ENCODE data around the gene OR6C65. TPM values are rescaled to one million over a fixed set of nuclear protein-coding genes. Genes with fewer than 3 reads are reported as not detected.
"Not testable (repeated sequence)": the region's sequence is repeated elsewhere in the genome, so short reads cannot be mapped to it uniquely, and the experiment has no call there.

OR6C65 gene
- not detected in 2 replicates for total RNA-seq (ENCODE audit: low replicate concordance)

DNA sequence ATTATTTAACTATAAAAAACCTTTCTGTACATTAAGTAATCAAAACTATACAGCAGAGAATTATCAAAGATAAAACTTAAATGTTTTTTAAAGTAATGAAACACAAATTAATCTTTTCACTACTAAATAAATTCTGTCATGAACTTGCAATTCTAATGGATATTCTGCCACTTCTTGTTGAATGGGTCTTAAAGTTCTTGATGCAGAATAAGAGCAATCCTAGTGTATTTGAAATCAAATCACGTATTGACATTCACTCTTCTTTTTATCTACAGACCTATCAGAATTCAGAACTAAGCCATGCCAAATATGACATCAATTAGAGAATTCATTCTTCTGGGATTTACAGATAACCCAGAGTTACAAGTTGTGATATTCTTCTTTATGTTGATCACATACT is at the start of gene OR6C65:
TSS of gene OR6C65 (plus strand) at position 301 of the 400 bp plus-strand sequence. CDS start at position 301, 0 bp downstream.
- H3K9me3 ChIP-seq (ENCODE audit: low read depth) = no peaks in the 10 kb centered on the region
- H2AFZ ChIP-seq (replicated peaks) = no peak within 1 kb of the TSS

DNA sequence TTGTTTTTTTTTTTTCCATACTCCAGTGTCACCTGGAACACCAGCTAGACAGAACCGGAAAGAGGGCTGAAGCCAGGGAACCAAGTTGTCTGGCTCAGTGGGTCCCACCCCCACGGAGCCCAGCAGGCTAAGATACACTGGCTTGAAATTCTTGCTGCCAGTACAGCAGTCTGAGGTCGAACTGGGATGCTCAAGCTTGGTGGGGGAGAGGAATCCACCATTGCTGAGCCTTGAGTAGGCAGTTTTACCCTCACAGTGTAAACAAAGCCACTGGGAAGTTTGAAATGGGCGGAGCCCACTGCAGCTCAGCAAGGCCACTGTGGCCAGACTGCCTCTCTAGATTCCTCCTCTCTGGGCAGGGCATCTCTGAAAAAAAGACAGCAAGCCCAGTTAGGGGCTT is 45.0 kb upstream of the OR6C65 start:
- not testable (repeated sequence) for H3K4me3 Mint-ChIP-seq; H3K36me3 Mint-ChIP-seq; H4K20me1 ChIP-seq (ENCODE audit: low read depth); H3K27ac Mint-ChIP-seq; H3K4me3 ChIP-seq; H3K9me3 ChIP-seq (ENCODE audit: low read depth); H3K27ac ChIP-seq; H3K27me3 ChIP-seq; H3K4me1 Mint-ChIP-seq; H3F3A ChIP-seq (ENCODE audit: low read depth); H3K27me3 Mint-ChIP-seq (ENCODE audit: insufficient read depth, low read depth); H3K9ac ChIP-seq; H3K79me2 ChIP-seq (ENCODE audit: low read depth); H3K36me3 ChIP-seq; H3K9me3 Mint-ChIP-seq
- Histone ChIP-seq H3K4me1 (peaks cover 11% of the 10 kb centered on the region), H3K4me2 (peak overlapping the region; percentile 13), H2AFZ (replicated peaks) (peak overlapping the region; percentile 98)
- peak; percentile 44 for DNase-seq (ENCODE audit: low spot score)

More for the DNA sequence above, at the start of gene OR6C65:
- Histone ChIP-seq H3K79me2 (ENCODE audit: low read depth) (no peaks in the 10 kb centered on the region), H3K4me2 (no peak within 1 kb of the TSS), H3F3A (ENCODE audit: low read depth) (no peaks in the 10 kb centered on the region), H3K4me1 (no peaks in the 10 kb centered on the region), H3K27me3 (no peaks in the 10 kb centered on the region), H3K27ac (no peak within 1 kb of the TSS), H3K4me3 (no peak within 1 kb of the TSS), H4K20me1 (ENCODE audit: low read depth) (no peaks in the 10 kb centered on the region), H3K36me3 (no peaks in the 10 kb centered on the region), H3K9ac (no peak within 1 kb of the TSS)
- Mint-ChIP-seq H3K4me3 (no peak within 1 kb of the TSS), H3K9me3 (no peaks in the 10 kb centered on the region), H3K27me3 (ENCODE audit: insufficient read depth, low read depth) (no peaks in the 10 kb centered on the region), H3K4me1 (no peaks in the 10 kb centered on the region), H3K27ac (no peak within 1 kb of the TSS), H3K36me3 (no peaks in the 10 kb centered on the region)
- no peak for DNase-seq (ENCODE audit: low spot score)
- no peak for TF ChIP-seq EZH2phosphoT487 (IDR thresholded peaks at IDR 0.05)
- TF ChIP-seq, protein P1, sequence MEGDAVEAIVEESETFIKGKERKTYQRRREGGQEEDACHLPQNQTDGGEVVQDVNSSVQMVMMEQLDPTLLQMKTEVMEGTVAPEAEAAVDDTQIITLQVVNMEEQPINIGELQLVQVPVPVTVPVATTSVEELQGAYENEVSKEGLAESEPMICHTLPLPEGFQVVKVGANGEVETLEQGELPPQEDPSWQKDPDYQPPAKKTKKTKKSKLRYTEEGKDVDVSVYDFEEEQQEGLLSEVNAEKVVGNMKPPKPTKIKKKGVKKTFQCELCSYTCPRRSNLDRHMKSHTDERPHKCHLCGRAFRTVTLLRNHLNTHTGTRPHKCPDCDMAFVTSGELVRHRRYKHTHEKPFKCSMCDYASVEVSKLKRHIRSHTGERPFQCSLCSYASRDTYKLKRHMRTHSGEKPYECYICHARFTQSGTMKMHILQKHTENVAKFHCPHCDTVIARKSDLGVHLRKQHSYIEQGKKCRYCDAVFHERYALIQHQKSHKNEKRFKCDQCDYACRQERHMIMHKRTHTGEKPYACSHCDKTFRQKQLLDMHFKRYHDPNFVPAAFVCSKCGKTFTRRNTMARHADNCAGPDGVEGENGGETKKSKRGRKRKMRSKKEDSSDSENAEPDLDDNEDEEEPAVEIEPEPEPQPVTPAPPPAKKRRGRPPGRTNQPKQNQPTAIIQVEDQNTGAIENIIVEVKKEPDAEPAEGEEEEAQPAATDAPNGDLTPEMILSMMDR (IDR thresholded peaks at IDR 0.05) = no peak
- TF ChIP-seq EZH2 (IDR thresholded peaks at IDR 0.05) = no peak

DNA sequence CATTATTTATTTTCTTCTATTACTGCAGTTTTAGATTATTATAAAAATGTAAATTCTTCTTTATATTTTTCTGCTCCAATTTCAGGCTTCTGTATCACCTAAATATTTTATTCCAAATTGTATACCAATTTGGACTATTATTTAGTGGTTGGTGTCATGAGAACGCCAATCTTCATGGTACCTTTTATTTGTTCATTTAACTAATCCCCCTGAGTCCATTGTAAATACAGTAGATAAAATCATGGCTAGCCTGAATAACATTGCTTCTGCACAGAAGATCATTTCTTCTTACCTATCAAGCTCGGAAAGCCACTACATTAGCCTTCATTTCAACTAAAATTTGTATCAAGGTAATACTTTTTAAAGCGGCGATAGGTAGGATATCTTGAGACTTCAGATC is 37.7 kb upstream of the OR6C65 start, which contains the start of gene OR6C75:
TSS of gene OR6C75 (plus strand) at position 301 of the 400 bp plus-strand sequence. CDS start 2,136 bp downstream, outside the sequence.
- Mint-ChIP-seq H3K36me3 (no peaks in the 10 kb centered on the region), H3K27me3 (ENCODE audit: insufficient read depth, low read depth) (peaks cover 2% of the 10 kb centered on the region), H3K9me3 (no peaks in the 10 kb centered on the region), H3K4me3 (no peak within 1 kb of the TSS), H3K4me1 (no peaks in the 10 kb centered on the region), H3K27ac (no peak within 1 kb of the TSS)
- Histone ChIP-seq H3K9ac (no peak within 1 kb of the TSS), H4K20me1 (ENCODE audit: low read depth) (no peaks in the 10 kb centered on the region), H2AFZ (replicated peaks) (no peak within 1 kb of the TSS), H3K4me3 (no peak within 1 kb of the TSS), H3K4me1 (no peaks in the 10 kb centered on the region), H3F3A (ENCODE audit: low read depth) (no peaks in the 10 kb centered on the region), H3K9me3 (ENCODE audit: low read depth) (no peaks in the 10 kb centered on the region), H3K36me3 (no peaks in the 10 kb centered on the region), H3K79me2 (ENCODE audit: low read depth) (no peaks in the 10 kb centered on the region), H3K4me2 (no peak within 1 kb of the TSS), H3K27me3 (no peaks in the 10 kb centered on the region), H3K27ac (no peak within 1 kb of the TSS)
- no peak for TF ChIP-seq EZH2phosphoT487 (IDR thresholded peaks at IDR 0.05)
- no peak for TF ChIP-seq EZH2 (IDR thresholded peaks at IDR 0.05)
- TF ChIP-seq, protein P1 (IDR thresholded peaks at IDR 0.05) = no peak
- DNase-seq (ENCODE audit: low spot score) = no peak

DNA sequence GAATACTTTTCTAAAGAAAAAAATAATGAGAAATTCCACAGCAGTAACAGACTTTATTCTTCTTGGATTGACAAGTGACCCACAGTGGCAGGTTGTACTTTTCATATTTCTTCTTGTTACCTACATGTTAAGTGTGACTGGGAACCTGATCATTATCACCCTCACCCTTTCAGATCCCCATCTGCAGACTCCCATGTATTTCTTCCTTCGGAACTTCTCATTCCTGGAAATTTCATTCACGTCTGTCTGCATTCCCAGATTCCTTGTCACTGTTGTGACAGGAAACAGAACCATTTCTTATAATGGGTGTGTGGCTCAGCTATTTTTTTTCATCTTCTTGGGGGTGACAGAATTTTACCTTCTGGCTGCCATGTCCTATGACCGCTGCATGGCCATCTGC is 35.2 kb upstream of the OR6C65 start:
- DNase-seq (ENCODE audit: low spot score) = no peak
- no peaks in the 10 kb centered on the region for H3F3A ChIP-seq (ENCODE audit: low read depth)
- no peaks in the 10 kb centered on the region for H3K36me3 Mint-ChIP-seq

More for the DNA sequence above, 35.2 kb upstream of the OR6C65 start:
- no peaks in the 10 kb centered on the region for H3K4me1 ChIP-seq
- H3K79me2 ChIP-seq (ENCODE audit: low read depth) = no peaks in the 10 kb centered on the region
- TF ChIP-seq, protein P1 (IDR thresholded peaks at IDR 0.05) = no peak
- TF ChIP-seq EZH2 (IDR thresholded peaks at IDR 0.05) (no peak), EZH2phosphoT487 (IDR thresholded peaks at IDR 0.05) (no peak)
- H2AFZ ChIP-seq (replicated peaks) = peak overlapping the region; percentile 76
- H3K27me3 ChIP-seq = no peaks in the 10 kb centered on the region
- no peak overlapping the region for H3K9ac ChIP-seq
- no peaks in the 10 kb centered on the region for H3K36me3 ChIP-seq
- H4K20me1 ChIP-seq (ENCODE audit: low read depth) = no peaks in the 10 kb centered on the region
- H3K9me3 Mint-ChIP-seq = no peaks in the 10 kb centered on the region
- H3K4me1 Mint-ChIP-seq = no peaks in the 10 kb centered on the region
- no peak overlapping the region for H3K4me3 Mint-ChIP-seq
- H3K4me2 ChIP-seq = no peak overlapping the region
- peaks cover 2% of the 10 kb centered on the region for H3K27me3 Mint-ChIP-seq (ENCODE audit: insufficient read depth, low read depth)
- no peak overlapping the region for H3K27ac Mint-ChIP-seq
- no peak overlapping the region for H3K27ac ChIP-seq
- no peaks in the 10 kb centered on the region for H3K9me3 ChIP-seq (ENCODE audit: low read depth)
- H3K4me3 ChIP-seq = no peak overlapping the region
